Measurements from ENCODE around the gene ANP32E.

The ANP32E gene

DNA sequence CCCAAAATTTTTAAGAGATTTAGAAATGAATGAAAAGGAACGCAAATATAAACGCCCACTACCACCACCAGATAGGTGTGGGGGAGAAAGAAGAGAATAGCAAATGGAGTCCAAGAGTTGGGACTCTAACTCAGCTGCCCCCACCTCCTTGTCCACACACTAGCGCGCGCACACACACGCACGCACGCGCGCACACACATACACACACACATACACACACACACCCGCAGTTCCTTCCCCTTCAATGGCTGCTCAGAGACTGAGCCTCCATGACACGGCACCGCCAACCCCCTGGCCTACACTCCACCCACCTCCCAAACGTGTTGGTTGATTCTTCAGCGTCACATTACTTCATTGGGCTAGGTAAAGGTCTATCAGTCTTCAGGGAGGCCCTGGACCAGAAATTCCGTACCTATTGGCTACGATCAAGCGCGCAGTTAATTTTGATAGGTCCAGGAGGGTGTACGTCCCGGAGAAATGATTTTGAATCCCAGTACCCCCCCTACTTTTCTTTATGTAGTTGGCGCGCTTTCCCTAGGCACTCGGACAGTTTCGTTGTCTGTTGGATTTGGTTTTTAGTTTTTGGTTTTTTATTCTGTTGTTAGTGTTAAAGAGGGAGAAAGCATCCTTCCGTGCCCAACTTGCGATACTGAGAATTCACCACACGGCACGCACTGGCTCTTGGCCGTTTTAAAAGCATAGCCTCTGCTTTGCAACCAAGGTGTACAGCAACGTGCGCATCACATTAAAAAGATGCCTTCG lies at the start of gene ANP32E:
TSS of gene ANP32E (minus strand) at position 261 of the 762 bp plus-strand sequence. CDS start 326 bp downstream, outside the sequence.
- DNase-seq, result peak; percentile 31 to 100 (median 88)

- no peak for DNase-seq
Measured at GRCh38 chr1:150283260-150283659, 47.3 kb upstream of the ANP32E start.

- peak in 1 of 14 donors; percentile 64 for DNase-seq
Measured at GRCh38 chr1:150282558-150282958, 46.6 kb upstream of the ANP32E start.

- peak in 13 of 14 donors; percentile 71 to 98 (median 88) for DNase-seq
Measured at GRCh38 chr1:150281758-150282557, 46.0 kb upstream of the ANP32E start, which contains the start of gene CIART. Gene CIART, plus strand, starts transcription at chr1:150282554. Its CDS starts 714 bp downstream, at chr1:150283268.

DNA sequence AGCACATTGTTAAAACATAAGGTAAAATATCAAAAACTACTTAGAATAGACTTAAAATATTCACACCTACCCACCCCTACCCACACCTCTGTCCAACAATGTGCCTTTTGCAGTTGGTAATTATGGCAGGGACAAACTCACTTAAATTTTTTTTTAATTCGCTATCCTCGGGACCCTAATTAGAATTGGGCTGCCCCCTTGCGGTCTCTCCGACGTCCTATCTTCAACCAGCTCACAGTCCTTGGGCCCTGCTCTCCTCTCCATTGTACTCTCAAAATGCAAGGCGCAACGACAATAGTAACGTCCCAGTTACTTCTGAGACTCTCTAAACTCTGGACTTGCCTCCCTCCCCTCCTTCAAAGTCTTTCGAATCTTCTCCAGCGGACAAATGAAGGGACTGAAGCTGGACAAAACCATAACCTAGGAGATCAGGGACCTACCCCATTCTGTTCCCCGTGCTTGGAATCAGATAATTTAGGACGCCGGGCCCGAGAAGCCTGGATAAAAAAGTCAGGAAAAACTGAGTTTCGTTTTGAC lies 45.4 kb upstream of the ANP32E start:
- DNase-seq, result peak in 12 of 14 donors; percentile 39 to 76 (median 57)

DNA sequence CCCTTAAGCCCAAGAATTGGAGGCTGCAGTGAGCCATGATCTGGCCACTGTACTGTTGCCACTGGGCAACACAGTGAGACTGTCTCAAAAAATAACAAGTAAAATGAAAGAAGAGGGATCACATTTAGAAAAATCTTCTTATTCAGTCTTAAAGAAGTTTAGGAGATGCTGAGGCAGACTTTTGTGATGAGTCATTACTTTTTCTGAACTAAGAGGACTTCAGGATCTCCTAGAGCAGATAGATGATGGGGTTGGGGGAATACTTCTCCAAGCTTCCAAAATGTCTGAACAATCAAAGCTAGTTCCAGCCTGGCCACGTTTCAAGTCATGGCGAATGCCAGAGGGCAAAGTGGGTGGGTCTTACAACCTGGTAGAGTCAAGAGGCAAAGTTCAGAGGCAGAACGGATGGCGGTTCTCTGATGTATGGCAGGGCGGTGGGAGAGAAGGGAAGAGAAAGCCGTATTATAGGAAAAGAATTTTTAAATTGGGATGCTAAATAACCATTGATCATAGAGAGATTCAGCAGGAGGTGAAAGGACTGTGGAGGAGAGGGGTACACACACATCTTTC lies 44.3 kb upstream of the ANP32E start:
- DNase-seq, result no peak

DNA sequence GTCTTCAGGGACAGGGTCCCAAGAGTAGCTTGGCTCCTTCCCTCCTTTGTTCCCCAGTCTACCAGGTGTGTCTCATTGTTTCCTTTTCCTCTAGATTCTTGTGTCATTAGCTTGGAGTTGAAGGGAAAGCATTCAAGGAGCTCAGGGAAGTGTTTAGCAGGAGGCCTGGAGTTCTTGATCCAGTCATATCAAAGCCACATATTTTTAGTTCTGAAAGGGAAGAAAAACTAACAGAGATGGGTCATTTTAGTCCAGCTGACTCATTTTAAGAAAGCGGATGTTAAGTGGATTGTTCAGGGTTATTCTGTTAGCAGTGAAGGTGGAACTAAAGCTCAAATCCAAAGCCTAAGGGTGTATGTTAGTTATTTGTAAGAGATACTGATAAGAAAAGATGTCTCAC lies 37.4 kb upstream of the ANP32E start:
- no peak for DNase-seq

GRCh38 chr1:150271291-150271959 lies 35.5 kb upstream of the ANP32E start:
- DNase-seq, result no peak

GRCh38 chr1:150269451-150269850 lies 33.5 kb upstream of the ANP32E start:
- no peak for DNase-seq

DNA sequence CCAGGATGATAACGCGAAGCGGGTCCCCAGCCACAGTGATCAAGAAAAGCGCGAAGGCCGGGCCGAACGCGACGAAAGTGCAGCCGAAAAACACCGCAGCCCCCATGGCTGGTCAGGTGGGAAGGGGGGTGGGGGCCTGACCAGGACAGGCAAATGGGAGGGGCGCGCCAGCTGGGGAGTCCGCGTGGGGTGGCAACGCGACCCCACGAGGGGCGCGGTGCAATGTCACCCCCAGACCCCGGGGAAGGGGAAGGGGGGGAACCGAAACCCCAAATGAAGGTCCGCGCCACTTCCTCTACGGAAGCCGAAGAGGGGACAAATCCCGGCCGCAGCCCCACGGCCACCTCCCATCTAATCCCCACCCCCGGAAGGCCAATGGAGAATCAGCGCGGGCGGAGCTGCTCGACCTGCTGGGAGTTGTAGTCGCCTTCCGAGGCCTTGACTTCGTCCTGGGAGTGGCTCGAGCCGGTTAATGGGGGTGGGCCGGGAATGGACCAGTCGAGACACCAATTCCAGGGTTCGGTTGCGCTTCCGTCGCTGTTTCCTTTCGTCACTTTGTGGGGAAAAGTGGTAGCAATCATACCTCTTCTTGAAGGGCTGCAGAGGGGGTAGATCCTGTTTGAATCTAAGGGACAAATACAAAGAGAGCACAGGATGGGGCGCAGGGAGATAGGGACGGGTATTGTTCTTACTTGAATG lies 32.9 kb upstream of the ANP32E start, which contains the start of gene APH1A:
TSS of gene APH1A (minus strand) at position 312 of the 699 bp plus-strand sequence. CDS start at position 106, 206 bp downstream.
- peak; percentile 70 to 97 (median 94) for DNase-seq

DNA sequence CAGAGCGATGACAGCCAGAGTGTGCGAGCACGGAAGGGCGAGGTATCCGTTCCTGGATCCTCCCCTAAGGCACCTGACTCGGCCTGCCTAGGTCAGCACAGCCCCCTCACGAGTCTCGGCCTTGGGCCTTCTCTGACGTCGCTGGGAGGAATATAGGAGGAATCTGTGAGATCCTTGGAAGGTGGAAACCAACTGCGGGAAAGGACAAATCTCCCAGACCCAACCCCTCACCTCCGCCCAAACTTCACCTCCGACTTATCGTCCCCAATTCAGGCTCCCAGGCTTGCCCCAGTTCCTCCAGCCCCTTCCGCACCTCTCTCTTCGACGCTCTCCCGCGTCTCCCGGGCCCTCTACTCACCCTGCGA lies 32.4 kb upstream of the ANP32E start:
- DNase-seq, result peak in 5 of 14 donors; percentile 26 to 62 (median 36)

GRCh38 chr1:150267896-150268295 lies 32.0 kb upstream of the ANP32E start:
- DNase-seq, result peak in 1 of 14 donors; percentile 9

DNA sequence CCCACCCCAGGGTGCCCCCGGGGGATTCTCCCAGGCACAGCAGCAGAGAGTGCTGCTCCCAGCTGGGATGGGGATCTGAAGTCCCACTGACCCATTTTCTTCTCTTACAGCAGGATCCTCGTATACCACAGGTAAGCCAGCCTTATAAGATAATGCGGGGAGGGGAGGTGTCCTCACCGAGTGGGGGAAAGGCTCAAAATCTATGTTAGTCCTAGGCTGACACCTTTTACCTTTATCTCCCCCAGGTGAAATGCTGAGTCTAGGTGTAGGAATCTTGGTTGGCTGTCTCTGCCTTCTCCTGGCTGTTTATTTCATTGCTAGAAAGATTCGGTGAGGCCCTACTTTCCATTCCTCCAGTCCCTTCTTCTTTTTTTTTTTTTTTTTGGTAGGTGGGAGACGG lies 27.6 kb upstream of the ANP32E start:
- no peak for DNase-seq

DNA sequence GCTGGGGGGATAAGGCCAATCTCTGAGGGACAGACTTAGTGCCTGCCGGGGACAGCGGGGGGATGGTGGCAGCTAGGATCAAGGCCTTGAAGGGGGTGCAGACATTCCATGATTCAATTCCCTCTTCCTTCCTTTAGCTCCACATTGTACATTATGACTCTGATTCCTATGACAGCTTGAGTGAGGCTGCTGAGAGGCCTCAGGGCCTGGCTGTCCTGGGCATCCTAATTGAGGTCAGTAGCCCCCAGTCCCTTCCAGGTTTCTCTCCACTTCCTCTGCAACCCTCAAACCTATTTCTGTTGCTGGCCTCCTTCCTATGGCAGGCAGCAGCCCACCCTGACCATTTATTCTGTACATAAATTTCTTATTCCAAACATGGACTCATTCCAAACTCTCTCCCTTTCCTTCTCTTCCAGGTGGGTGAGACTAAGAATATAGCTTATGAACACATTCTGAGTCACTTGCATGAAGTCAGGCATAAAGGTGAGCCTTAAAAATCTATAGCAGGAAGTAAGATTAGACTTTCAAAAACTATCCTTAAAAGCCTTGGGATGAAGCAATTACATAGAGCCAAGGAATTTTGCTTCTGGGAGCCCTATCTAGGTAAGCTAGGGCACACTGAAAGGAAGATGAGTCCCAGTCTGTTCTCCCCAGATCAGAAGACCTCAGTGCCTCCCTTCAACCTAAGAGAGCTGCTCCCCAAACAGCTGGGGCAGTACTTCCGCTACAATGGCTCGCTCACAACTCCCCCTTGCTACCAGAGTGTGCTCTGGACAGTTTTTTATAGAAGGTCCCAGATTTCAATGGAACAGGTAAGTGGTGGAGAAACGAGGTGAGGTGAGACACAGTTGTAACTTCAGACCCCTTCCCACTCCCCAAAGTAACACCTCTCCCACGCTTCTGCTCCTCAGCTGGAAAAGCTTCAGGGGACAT lies 26.7 kb upstream of the ANP32E start:
- DNase-seq, result no peak

DNA sequence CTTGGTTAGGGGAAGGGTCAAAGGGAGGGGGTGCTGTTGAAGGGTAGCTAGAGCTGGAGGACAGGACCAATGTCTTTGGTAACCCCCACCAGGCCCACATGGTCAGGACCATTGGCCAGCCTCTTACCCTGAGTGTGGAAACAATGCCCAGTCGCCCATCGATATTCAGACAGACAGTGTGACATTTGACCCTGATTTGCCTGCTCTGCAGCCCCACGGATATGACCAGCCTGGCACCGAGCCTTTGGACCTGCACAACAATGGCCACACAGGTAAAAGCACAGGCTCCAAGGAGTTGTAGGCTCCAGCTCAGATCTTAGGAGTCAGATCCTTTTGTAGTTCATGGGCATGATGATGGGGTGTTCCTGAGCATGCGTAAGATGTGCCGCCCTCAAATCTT lies 25.5 kb upstream of the ANP32E start:
- DNase-seq, result no peak

DNA sequence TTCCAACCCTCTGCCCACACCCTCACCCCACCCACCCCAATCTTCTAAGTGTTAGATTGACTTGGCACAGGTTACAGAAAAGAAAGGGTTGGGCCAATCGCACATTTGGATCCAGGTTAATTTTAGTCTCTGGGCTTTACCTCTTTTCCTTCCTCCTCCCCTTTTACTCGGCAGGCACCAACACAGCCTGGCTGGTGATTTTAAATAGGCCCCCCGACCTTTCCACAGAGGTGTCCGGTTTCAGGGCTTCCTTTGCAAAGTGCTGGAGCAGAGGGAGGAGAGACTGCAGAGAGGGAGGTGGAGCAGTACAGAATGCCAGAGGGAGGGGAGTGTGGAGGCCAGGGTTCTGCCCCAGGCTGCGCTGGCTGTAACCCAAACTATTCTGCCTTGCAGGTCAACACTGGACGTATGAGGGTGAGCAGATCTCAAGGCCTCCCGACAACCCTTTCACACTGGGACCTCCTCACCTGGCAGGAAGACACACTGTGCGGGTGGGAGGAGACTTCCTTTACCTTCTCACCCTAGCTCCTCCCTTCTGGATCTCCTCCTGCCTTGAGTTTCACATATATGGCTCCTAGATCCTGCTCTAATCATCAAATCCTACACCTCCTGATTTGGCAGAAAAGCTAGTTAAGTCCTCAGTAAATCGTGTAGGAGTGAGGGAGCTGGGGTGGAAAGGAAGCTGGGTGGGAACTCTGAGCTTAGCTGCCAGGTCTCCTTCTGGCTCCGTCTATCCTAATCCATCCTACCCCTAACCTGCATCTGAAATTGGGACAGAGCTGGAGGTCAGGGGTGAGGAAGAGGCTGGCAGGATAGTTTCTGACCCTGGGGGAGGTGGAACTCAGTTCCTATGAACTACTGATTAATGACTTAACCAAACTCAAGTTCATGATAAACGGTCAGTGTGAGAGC lies 24.1 kb upstream of the ANP32E start:
- no peak for DNase-seq

GRCh38 chr1:150259217-150259616 lies 23.3 kb upstream of the ANP32E start:
- DNase-seq, result peak in 6 of 14 donors; percentile 4 to 25 (median 14)

DNA sequence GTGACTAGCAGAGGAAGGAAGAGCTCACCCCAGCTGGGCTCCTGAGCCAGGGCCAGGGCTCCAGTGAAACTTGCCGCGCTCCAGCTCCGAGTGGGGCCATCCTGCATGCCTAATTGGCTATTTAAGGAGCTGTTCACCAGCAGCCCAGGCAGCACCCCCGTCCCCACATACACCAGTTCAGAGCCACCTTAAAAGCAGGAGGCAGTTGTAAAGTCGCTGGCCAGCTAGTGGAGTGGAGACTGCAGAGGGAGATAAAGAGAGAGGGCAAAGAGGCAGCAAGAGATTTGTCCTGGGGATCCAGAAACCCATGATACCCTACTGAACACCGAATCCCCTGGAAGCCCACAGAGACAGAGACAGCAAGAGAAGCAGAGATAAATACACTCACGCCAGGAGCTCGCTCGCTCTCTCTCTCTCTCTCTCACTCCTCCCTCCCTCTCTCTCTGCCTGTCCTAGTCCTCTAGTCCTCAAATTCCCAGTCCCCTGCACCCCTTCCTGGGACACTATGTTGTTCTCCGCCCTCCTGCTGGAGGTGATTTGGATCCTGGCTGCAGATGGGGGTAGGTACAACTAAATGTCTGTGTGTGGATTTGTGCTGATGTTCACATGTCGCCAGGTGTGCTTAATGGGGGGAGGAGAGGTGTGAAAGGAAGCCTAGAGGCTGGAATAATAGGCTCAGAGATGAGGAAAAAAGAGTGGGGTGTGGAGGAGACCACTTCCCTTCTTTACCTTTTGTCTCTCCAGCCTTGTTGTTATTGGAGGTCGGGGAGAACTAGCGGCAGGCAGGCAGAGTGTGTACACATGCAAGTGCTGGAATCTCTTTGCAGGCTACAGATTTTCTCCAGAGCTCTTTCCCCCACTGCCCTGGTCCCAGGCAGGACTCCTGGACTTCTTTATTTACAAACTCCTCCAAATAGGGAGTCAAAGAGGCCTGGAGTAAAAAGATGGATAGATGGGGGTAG lies 22.0 kb upstream of the ANP32E start, which contains the start of gene CA14:
TSS of gene CA14 (plus strand) at position 151 of the 962 bp plus-strand sequence. CDS start at position 506, 355 bp downstream.
- peak in 12 of 14 donors; percentile 33 to 71 (median 49) for DNase-seq

Data from C1 segment of cervical spinal cord (tissue), 14 donors.